ENCODE data around the gene IFIT3. TPM values are rescaled to one million over a fixed set of nuclear protein-coding genes. Genes with fewer than 3 reads are reported as not detected.
"Not testable (repeated sequence)": the region's sequence is repeated elsewhere in the genome, so short reads cannot be mapped to it uniquely, and the experiment has no call there.

Gene IFIT3
- total RNA-seq, 1 experiment from 2014 or later, result 31.4 TPM

GRCh38 chr10:89304026-89304425 is 23.8 kb upstream of the IFIT3 start:
- no peak for DNase-seq (ENCODE audit: low spot score)

- DNase-seq (ENCODE audit: low spot score), result no peak
These were observed 23.4 kb upstream of the IFIT3 start for GRCh38 chr10:89304446-89304845.

GRCh38 chr10:89304925-89305324 is 22.9 kb upstream of the IFIT3 start:
- DNase-seq (ENCODE audit: low spot score), result no peak

- DNase-seq (ENCODE audit: low spot score), result no peak
These were observed 21.9 kb upstream of the IFIT3 start for GRCh38 chr10:89305766-89306433.

GRCh38 chr10:89306434-89307268 is 21.1 kb upstream of the IFIT3 start:
- no peak for DNase-seq (ENCODE audit: low spot score)

GRCh38 chr10:89307269-89307577 is 20.6 kb upstream of the IFIT3 start:
- DNase-seq (ENCODE audit: low spot score), result no peak

- DNase-seq (ENCODE audit: low spot score), result no peak
These were observed 19.5 kb upstream of the IFIT3 start for GRCh38 chr10:89308266-89308665.

- DNase-seq (ENCODE audit: low spot score), result no peak
These were observed 19.1 kb upstream of the IFIT3 start for GRCh38 chr10:89308736-89309135.

- no peak for DNase-seq (ENCODE audit: low spot score)
These were observed 18.4 kb upstream of the IFIT3 start for GRCh38 chr10:89309156-89310055.

GRCh38 chr10:89310056-89310893 is 17.5 kb upstream of the IFIT3 start:
- DNase-seq (ENCODE audit: low spot score), result no peak

GRCh38 chr10:89312973-89313372 is 14.8 kb upstream of the IFIT3 start:
- DNase-seq (ENCODE audit: low spot score), result no peak

- DNase-seq (ENCODE audit: low spot score), result no peak
These were observed 13.1 kb upstream of the IFIT3 start for GRCh38 chr10:89314676-89315075.

- not testable (repeated sequence) for DNase-seq (ENCODE audit: low spot score)
These were observed 9.8 kb upstream of the IFIT3 start for GRCh38 chr10:89318047-89318446.

- not testable (repeated sequence) for DNase-seq (ENCODE audit: low spot score)
These were observed 2.7 kb upstream of the IFIT3 start for GRCh38 chr10:89325081-89325480.

- not testable (repeated sequence) for DNase-seq (ENCODE audit: low spot score)
These were observed 1.9 kb upstream of the IFIT3 start for GRCh38 chr10:89325856-89326255.

- no peak for DNase-seq (ENCODE audit: low spot score)
These were observed 1.4 kb downstream of the IFIT3 start for GRCh38 chr10:89329151-89329550.

GRCh38 chr10:89330014-89330413 is 2.2 kb downstream of the IFIT3 start:
- DNase-seq (ENCODE audit: low spot score), result not testable (repeated sequence)

GRCh38 chr10:89330537-89331212 is 2.9 kb downstream of the IFIT3 start:
- DNase-seq (ENCODE audit: low spot score), result no peak

GRCh38 chr10:89331487-89332122 is 3.8 kb downstream of the IFIT3 start:
- DNase-seq (ENCODE audit: low spot score), result not testable (repeated sequence)

- peak; percentile 65 for DNase-seq (ENCODE audit: low spot score)
These were observed 4.4 kb downstream of the IFIT3 start for GRCh38 chr10:89332123-89332633.

Data from H4 (cell line).